ENCODE results near the gene RLN3.

Gene RLN3

DNA sequence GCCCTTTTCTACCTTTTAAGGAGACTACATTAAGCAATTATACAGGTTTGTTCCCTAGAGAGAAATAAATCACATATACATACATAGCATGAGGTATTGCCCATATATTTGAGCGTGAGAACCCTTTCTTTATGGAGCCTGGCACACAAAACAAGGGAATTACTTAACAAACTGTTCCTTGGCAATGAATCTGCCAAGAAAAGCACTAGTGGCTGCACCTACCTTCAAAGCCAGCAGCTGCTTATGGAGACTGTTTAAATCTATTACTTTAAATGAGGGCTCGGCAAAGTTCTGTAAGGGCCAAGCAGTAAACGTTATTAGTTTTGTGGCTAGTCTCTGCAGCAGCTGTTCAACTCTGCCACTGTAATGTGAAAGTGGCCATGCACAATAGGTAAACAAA is 28.9 kb upstream of the RLN3 start:
- TF ChIP-seq, protein P1, sequence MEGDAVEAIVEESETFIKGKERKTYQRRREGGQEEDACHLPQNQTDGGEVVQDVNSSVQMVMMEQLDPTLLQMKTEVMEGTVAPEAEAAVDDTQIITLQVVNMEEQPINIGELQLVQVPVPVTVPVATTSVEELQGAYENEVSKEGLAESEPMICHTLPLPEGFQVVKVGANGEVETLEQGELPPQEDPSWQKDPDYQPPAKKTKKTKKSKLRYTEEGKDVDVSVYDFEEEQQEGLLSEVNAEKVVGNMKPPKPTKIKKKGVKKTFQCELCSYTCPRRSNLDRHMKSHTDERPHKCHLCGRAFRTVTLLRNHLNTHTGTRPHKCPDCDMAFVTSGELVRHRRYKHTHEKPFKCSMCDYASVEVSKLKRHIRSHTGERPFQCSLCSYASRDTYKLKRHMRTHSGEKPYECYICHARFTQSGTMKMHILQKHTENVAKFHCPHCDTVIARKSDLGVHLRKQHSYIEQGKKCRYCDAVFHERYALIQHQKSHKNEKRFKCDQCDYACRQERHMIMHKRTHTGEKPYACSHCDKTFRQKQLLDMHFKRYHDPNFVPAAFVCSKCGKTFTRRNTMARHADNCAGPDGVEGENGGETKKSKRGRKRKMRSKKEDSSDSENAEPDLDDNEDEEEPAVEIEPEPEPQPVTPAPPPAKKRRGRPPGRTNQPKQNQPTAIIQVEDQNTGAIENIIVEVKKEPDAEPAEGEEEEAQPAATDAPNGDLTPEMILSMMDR (IDR thresholded peaks at IDR 0.05; ENCODE audit: borderline replicate concordance, control extremely low read depth, extremely low read depth, insufficient read depth, missing control alignments) = no peak
- in situ Hi-C loops (cut with MboI; ENCODE audit: low sequenced_read_pairs, unreplicated experiment) = no loop called here
- DNase-seq (ENCODE audit: low spot score) = no peak

DNA sequence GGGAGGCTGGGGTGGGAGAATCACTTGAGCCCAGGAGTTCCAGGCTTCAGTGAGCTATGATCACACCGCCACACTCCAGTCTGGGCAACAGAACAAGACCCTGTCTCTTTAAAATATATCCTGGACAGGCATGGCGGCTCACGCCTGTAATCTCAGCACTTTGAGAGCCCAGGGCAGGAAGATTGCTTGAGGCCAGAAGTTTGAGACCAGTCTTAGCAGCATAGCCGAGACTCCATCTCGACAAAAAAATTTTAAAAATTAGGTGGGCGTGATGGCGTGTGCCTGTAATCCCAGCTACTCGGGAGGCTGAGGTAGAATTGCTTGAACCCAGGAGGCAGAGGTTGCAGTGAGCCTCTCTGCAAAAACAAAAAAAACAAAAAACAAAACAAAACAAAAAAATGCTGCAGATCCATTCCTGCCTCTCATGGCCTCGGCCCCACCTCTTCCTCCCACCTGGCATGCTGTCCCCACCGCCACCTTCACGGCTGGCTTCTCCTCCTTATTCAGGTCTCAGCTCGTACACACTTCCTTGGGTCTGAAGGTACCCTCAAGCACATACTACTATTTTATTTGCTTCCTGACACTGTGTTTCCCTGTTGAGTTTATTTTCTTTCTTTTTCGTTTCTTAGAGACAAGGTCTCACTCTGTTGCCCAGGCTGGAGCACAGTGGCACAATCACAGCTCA is 27.1 kb upstream of the RLN3 start:
- TF ChIP-seq, protein P1 (IDR thresholded peaks at IDR 0.05; ENCODE audit: borderline replicate concordance, control extremely low read depth, extremely low read depth, insufficient read depth, missing control alignments) = no peak
- in situ Hi-C loops (cut with MboI; ENCODE audit: low sequenced_read_pairs, unreplicated experiment) = no loop called here
- DNase-seq (ENCODE audit: low spot score) = no peak

DNA sequence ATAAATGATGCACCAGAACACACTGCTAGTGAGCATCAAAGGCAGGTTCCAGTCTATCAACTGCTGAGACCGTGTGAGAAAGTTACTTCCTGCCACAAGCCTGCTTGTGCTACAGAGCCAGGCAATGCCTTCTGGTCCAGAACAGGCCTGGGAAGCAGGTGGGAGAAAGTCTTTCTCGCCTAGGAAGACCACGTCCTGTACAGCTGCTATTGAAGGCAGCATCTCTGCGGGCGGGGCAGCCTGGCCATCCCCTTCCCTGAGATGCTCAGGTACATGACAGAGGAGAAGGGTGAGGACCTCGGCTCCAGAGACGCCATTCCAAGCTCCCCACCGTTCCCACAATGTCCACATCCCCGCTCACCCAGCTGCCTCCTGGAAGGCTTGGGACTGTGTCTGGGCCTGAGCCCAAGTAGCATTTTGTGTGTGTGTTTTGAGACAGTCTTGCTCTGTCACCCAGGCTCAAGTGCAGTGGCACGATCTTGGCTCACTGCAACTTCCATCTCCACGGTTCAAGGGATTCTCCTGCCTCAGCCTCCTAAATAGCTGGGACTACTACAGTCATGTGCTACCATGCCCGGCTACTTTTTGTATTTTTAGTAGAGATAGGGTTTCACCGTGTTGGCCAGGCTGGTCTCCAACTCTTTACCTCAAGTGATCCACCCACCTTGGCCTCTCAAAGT is 25.2 kb upstream of the RLN3 start:
- in situ Hi-C loops (cut with MboI; ENCODE audit: low sequenced_read_pairs, unreplicated experiment) = no loop called here
- peak; percentile 36 for DNase-seq (ENCODE audit: low spot score)
- TF ChIP-seq, protein P1 (IDR thresholded peaks at IDR 0.05; ENCODE audit: borderline replicate concordance, control extremely low read depth, extremely low read depth, insufficient read depth, missing control alignments) = no peak

DNA sequence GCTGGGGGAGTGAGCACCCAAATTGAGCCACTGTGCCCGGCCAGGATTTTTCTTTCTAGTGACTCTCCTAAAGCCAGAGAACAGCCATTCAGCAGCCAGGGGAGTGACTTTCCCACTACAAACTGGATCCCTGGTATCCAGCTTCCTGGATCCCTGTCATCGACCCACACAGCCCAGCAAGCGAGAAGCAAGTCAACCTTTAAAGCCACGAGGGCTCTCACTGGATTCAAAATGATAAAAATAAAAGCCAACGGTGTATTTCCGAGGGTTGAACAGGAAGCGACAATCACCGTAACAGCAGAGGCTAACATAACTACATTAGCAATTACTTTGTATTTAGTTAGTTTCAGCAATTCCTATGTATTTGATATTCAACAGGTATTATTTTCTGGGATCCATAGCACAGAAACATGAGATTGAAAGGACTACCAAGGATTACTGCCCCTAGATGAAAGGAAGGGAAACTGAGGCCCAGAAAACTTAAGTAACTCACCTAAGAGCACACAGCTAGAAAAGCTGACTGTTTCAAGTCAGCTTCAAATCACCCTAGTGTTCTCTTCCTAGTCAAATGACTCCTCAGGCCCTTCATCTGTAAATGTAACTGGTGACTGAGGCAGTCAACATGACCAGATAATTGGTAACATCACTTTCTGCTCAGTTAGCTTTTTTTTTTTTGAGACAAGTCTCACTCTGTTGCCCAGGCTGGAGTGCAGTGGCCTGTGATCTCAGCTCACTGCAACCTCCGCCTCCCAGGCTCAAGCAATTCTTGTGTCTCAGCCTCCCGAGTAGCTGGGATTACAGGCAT is 24.5 kb upstream of the RLN3 start:
- in situ Hi-C loops (cut with MboI; ENCODE audit: low sequenced_read_pairs, unreplicated experiment) = no loop called here
- TF ChIP-seq, protein P1 (IDR thresholded peaks at IDR 0.05; ENCODE audit: borderline replicate concordance, control extremely low read depth, extremely low read depth, insufficient read depth, missing control alignments) = no peak
- DNase-seq (ENCODE audit: low spot score) = no peak

DNA sequence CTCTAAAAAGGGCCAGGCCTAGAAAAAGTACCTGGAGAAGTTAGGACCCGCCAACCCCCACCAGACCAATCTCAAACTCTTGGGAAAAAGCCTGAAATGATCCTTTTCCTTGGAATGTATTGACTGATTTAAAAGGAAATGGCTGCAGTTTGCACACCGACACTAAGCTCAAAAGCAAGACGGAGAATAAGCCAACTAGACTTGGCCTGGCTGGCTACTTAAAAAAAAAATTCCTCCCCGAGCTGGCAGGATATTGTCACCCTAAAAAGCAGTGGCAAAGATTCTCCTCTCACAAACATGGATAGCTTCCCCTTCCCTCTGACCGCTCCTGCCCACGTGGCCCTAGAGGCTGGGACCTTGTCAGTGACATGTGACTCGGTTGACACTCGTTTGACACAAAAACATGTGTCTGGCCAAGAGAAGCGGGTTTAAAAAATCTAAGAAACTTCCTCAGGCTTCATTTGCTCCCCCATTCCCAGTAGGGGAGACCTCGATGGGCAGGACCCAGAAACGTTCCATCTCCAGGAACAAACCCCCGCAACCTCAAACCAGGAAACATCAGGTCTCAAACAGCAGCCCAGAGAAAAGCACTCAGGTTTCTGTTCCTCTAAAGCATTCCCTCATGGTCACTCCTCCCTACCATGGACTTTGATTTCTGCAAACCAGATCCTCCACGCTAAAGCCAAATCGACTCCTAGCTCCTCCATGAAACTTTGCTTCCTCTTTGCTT is 23.2 kb upstream of the RLN3 start:
- in situ Hi-C loops (cut with MboI; ENCODE audit: low sequenced_read_pairs, unreplicated experiment) = no loop called here
- no peak for DNase-seq (ENCODE audit: low spot score)

More for the DNA sequence above, 23.2 kb upstream of the RLN3 start:
- TF ChIP-seq, protein P1 (IDR thresholded peaks at IDR 0.05; ENCODE audit: borderline replicate concordance, control extremely low read depth, extremely low read depth, insufficient read depth, missing control alignments) = no peak

Data from GM13976 (cell line).